ENCODE results near the gene RC3H2. TPM values are rescaled to one million over a fixed set of nuclear protein-coding genes. Genes with fewer than 3 reads are reported as not detected.

Gene RC3H2
- total and polyA plus RNA-seq, 2 of the 8 experiments (the other 6 are each of a cell fraction or from before 2014, with no cell fraction given) = 11.2 to 38.4 TPM

DNA sequence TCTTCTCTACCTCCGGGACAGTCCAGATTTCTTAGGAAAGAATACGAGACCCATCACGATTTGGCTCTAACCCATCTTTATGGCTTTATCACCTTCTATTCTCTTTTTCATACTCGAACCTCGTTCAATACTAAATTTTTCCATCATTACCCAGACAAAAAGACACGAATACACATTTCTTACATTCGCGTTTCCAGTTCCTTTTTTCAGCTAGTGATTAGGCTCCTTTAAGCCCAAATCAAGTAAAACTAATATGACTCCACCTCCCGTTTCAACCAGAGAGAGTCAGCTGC lies 7.5 kb upstream of the RC3H2 start:
- peak overlapping the region; percentile 89 for H2BK5ac ChIP-seq (ENCODE audit: low read depth, low read length)
- H3K79me1 ChIP-seq (ENCODE audit: low read depth, low read length) = no peaks in the 10 kb centered on the region
- no peaks in the 10 kb centered on the region; a peak in 2 of 7 replicates for H3K4me1 ChIP-seq (replicated peaks in 1 of 4; ENCODE audit: control insufficient read depth in 3 of 4, insufficient read depth in 4 of 4, low read length in 3 of 4)
- H2BK20ac ChIP-seq (ENCODE audit: low read length) = no peak overlapping the region
- WGBS, 2 experiments (ENCODE audit: extremely low coverage in 1 of 2, insufficient coverage in 1 of 2, insufficient read length in 1 of 2, insufficient replicate concordance in 2 of 2, low coverage in 1 of 2, low lambda C conversion rate in 2 of 2, missing lambda C conversion rate in 1 of 2) = 7% methylated on average over 9 of the region's 9 CpGs; no CpG with 5 or more reads in 1 of the 2 experiments
- no peak overlapping the region for H3K23ac ChIP-seq (ENCODE audit: insufficient read length)
- ChIA-PET POLR2A (ENCODE audit: partially characterized antibody) (interaction anchor here (0.6 to 7.0 kb wide), 18 partner anchors 8 to 437 kb away, joined by 3 to 78 read pairs (median 5); partner anchors contain the start of genes RABGAP1, RC3H2 and ZBTB26), CTCF (ENCODE audit: partially characterized antibody) (interaction anchor here (0.8 to 2.0 kb wide), 5 partner anchors 9 to 78 kb away, joined by 3 to 8 read pairs (median 4); partner anchors contain the start of gene ZBTB26)
- H2AFZ ChIP-seq (ENCODE audit: low read length) = peak overlapping the region; percentile 93; the same call in 1 of the 2 replicates
- H2BK12ac ChIP-seq (ENCODE audit: low read depth, low read length) = no peak overlapping the region
- H3K18ac ChIP-seq (ENCODE audit: extremely low read depth, low read length) = no peak overlapping the region
- H3K27ac ChIP-seq (ENCODE audit: low read depth, low read length) = peak overlapping the region; percentile 93; the same call in 1 of the 2 replicates
- no peaks in the 10 kb centered on the region for H3K9me3 ChIP-seq (ENCODE audit: insufficient read depth in 2 of 2, low read depth in 1 of 2, low read length in 1 of 2)
- H3K4me2 ChIP-seq (ENCODE audit: insufficient read depth in 1 of 2, low read depth in 2 of 2, low read length in 2 of 2) = peak overlapping the region; percentile 49 to 79
- H4K91ac ChIP-seq (replicated peaks; ENCODE audit: insufficient read length, low read length) = no peak overlapping the region
- peaks cover 2% of the 10 kb centered on the region for H3K23me2 ChIP-seq (ENCODE audit: low read depth, low read length)
- no peak overlapping the region for H4K5ac ChIP-seq (ENCODE audit: insufficient read length, low read depth, low read length)
- peak overlapping the region; percentile 12 for H3K4ac ChIP-seq (replicated peaks; ENCODE audit: insufficient read length, low read depth, low read length)
- no peak overlapping the region for H2AK5ac ChIP-seq (ENCODE audit: low read depth, low read length)
- H3K27me3 ChIP-seq (replicated peaks in 1 of 4; ENCODE audit: control insufficient read depth in 3 of 4, extremely low read depth in 1 of 4, insufficient read depth in 3 of 4, low read length in 3 of 4) = no peaks in the 10 kb centered on the region
- DNase-seq (ENCODE audit: low read depth in 1 of 2, low spot score in 2 of 2) (no peak), FAIRE-seq (no peak)
- H2BK120ac ChIP-seq (replicated peaks; ENCODE audit: low read depth, low read length) = no peak overlapping the region
- no peak overlapping the region for H2BK15ac ChIP-seq (ENCODE audit: low read length)
- peak overlapping the region; percentile 76 to 91 (median 88) for H3K4me3 ChIP-seq (ENCODE audit: extremely low read depth in 1 of 4, insufficient read depth in 2 of 4, low read depth in 3 of 4, low read length in 4 of 4)
- no peak overlapping the region for H3K14ac ChIP-seq (ENCODE audit: insufficient read length)
- peaks cover 5 to 45% of the 10 kb centered on the region in 2 experiments; a peak in 3 of 4 replicates for H3K79me2 ChIP-seq (ENCODE audit: control insufficient read depth in 1 of 2, insufficient read depth in 2 of 2, low read length in 2 of 2)
- no peaks in the 10 kb centered on the region for H4K20me1 ChIP-seq (replicated peaks in 1 of 2; ENCODE audit: control insufficient read depth in 1 of 2, insufficient read depth in 2 of 2, low read length in 2 of 2)
- no peak overlapping the region for H3K56ac ChIP-seq (replicated peaks; ENCODE audit: insufficient read length, low read depth, low read length)
- peak overlapping the region; percentile 68 to 98 (median 95) for H3K9ac ChIP-seq (replicated peaks in 1 of 4; ENCODE audit: extremely low read depth in 1 of 4, low read depth in 3 of 4, low read length in 3 of 4)
- H4K8ac ChIP-seq (ENCODE audit: extremely low read depth, insufficient read depth, low read length) = peak overlapping the region; percentile 96; the same call in 1 of the 2 replicates
- peaks cover 6 to 13% (median 10%) of the 10 kb centered on the region in 4 experiments; a peak in 7 of 8 replicates for H3K36me3 ChIP-seq (ENCODE audit: control insufficient read depth in 2 of 4, insufficient read depth in 4 of 4, low read length in 3 of 4)
